HG03432 (cell line): Measurements from ENCODE around the gene DNMT3A.
"Not testable (repeated sequence)": the region's sequence is repeated elsewhere in the genome, so short reads cannot be mapped to it uniquely, and the experiment has no call there.

Source experiments
- ATAC-seq: cut with Tn5 transposase; IDR thresholded peaks from one replicate; pipeline ENCODE4 v1.9.1; 2021; ENCODE audit warnings: mild to moderate bottlenecking, moderate library complexity; ENCODE audit not compliant: unreplicated experiment

The DNMT3A gene

DNA sequence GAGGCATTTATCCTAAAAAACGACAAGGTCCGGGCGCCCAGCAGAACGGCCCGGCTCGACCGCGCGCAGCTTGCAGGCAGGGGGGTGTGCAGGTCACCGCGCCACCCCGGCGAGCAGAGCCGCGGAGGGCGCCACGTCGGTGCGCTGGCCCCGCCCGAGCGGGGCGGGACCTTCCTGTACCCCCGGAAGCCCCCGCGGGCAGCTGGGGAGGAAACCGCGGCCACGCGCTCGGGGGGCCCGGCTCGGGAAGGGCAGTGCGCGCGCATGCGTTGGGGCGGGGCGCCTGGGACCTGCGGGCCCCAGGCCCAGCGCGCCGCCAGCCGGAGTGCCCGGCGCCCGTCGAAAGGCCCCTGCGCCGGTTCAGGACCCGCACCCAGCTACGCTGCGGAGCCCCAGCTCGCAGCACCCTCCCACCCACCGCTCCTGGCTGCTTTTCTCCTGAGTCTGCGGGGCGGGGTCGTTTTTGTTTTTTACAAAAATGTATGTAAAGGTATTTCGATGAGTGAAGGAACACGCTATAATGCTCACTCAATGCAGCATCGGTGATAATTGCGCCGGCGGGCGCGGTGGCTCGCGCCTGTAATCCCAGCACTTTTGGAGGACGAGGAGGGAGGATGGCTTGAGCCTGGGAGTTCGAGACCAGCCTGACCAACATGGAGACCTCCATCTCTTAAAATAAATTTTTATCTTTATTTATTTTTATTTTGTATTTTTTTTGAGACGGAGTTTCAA is 125.6 kb downstream of the DNMT3A start:
- peak; percentile 81 for ATAC-seq

DNA sequence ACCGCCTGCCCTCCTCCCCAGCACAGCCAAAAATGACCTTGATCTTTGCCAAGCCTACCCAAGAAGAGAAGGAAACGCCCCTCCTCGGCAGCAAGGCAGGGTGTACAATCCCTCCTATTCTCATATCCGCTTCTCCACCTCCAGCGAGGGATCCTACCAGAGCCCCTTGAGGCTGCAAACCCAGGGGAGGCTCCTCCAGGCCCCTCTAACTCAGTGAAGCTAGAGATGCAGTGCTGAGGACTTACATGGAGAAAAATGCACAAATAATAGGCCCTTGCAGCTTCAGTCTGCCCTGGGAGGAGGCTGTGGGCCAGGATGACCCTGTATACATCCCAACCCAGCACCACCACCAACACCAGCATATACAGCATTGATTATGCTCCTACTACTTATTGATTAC is 126.5 kb downstream of the DNMT3A start:
- ATAC-seq, result no peak

DNA sequence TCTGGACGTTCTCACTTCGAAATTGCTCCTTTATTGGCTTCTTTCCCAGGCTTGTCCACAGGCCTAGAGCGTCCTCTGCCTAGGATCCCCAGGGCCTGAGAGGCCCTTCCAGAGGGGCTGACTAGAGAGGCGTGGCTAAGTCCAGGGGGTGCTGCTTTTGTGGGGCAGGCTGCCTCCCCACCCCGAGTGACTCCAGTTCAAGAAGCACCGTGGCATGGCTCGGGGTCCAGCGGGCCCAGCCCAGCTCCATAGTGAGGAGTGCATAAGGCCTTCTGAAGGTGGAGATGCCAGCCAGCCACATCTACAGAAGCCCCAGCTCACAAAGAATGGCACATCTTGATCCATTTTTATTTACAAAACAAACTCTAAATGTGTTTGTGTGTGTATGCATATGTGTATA is 128.5 kb downstream of the DNMT3A start:
- ATAC-seq, result no peak

DNA sequence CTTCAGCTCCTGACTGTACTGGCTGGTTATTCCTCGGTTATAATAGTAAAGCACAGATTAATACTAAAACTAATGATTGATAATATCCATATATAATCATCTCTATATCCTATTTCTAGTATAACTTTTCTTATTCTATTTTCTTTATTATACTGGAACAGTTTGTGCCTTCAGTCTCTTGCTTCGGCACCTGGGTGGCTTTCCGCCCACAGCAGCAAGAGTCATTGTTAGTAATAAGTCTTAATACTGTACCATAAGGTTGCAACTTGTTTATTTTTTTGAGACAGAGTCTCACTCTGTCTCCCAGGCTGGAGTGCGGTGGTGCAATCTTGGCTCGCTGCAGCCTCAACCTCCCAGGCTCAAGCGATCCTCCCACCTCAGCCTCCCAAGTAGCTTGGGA is 130.8 kb downstream of the DNMT3A start:
- ATAC-seq, result not testable (repeated sequence)

DNA sequence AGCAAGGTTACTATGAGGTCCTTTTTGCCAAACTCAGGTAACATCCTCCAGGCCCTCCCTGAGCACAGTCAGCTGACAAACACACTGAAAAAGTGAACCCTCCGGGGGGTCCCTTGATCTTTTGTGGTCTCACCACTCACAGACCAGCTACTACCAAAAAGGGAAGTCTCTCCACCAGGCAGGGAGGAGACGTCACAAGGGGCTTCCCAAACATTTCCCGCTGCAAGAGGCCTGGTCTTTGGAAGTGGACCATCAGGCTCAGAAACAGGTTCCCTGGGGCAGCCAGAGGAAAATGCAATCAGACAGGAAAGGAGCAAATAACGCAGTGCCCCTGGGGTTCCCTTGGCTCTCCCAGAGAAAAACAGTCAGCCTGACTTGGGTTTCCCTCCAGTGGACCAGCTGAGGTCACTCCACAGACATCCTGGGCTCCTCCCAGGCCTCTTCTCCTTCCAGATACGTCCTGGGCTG is 134.6 kb downstream of the DNMT3A start:
- no peak for ATAC-seq

DNA sequence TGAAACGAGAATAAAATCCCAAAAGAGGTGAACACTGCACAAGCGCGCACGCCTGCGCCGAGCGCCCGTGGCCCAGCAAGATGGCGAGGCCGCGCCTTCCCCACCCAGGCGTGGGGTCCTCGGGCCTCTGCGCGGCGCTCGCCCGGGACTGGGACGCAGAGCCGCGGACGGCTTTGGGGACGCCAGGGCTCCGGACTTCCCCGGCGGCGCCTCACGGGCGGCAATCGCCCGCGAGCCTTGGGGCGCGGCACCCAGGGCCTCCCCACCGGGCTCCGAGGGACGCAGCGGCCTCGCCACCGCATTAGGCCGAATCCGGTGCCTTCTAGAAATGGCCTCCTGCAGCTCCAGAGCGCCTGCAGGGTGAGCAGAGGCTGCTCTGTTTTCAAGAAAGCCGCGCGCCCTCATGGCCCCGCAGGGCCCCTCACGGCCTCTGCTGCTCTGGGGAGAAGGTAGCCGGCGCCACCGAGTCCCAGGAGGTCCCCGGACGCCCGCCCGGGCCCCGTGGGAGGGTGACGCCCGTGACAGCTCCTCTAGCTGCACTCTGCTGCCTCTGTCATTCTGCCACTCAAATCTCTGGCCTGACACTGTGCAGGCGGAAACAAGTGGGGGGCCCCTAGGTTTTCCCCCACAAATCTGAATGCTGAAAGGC is 137.4 kb downstream of the DNMT3A start:
- ATAC-seq, result peak; percentile 67

DNA sequence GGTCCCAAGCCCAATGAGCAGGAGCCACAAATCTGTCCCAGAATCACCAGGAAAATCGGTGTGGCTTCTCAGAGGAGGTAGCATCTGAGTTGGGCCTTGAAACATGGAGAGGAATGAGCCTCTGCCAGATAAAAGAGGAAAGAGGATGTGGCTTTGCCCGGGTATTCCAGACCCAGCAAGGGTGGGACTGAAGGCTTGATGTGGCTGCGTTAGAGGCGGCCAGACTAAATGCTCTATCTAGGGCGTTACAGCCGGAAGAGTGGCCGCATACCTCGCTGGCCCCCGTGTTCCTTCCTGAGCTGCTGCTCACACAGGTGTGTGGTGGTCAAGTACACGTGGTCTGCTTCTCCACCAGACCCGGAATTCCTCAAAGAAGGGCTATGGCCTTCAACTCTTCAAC is 139.4 kb downstream of the DNMT3A start:
- ATAC-seq, result no peak

DNA sequence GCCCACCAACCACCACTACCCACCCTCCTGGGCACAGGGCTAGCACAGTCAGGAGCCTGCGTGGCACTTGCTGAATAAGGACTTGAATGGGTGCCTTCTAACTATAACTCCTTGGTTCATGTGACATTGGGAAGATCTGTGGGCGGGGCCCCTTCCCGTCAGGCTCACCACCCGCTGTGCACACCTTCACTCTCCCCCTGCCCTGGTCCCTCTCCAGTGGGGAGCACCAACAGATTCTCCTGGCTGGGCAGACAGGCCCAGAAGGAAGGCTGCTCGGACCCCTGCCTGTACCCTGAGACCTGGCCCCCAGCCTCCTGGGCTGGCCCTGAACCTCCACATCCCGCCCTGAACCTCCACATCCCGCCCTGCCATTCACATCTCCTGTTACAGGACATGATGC is 139.9 kb downstream of the DNMT3A start:
- ATAC-seq, result no peak

DNA sequence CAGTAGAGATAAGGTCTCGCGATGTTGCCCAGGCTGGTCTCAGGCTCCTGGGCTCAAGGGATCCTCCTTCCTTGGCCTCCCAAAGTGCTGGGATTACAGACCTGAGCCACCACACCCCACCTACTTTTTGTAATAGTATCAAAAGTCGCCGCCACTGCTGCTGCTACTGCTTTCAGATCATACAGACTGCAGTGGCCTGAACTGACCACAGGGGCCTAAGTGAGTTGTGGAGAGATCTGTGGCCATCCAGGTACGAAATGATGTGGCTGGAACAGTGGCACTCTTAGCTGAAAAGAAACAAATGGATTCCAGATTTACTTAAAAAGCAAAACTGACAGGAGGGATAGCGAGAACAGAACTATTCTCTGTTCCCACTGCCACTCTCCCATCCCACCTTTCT is 140.5 kb downstream of the DNMT3A start:
- ATAC-seq, result no peak

DNA sequence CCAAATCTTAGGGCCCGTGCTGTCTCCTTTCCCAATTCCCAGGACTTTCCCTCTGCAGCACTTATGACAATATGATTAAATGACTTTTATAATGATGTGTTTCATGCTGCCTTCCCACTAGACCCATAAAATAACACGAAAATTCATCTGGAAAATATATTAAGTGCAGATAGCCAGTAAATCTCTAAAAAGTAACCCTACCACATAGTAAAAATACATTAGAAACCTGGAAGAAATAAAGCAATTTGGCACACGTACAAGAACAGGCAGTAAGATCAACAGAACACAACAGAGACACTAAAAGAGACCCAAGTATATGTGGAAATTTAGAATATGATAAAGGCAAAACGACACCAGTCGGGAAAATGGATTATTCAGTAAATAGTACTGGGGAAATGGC is 143.1 kb downstream of the DNMT3A start:
- no peak for ATAC-seq

DNA sequence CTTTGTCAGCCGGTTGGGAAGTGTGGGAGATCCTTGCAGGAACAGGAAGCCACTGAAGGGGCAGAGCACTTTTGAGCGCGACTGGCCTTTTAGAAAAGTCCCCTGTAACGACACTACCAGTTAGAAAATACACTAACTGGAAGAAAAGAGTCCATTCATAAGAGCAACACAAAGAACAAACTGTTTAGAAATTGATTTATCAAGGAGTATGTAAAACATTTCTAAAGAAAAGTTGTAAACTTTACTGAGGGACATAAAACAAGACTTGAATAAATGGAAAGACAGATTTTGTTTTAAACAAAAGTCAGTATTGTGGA is 143.6 kb downstream of the DNMT3A start:
- ATAC-seq, result no peak

DNA sequence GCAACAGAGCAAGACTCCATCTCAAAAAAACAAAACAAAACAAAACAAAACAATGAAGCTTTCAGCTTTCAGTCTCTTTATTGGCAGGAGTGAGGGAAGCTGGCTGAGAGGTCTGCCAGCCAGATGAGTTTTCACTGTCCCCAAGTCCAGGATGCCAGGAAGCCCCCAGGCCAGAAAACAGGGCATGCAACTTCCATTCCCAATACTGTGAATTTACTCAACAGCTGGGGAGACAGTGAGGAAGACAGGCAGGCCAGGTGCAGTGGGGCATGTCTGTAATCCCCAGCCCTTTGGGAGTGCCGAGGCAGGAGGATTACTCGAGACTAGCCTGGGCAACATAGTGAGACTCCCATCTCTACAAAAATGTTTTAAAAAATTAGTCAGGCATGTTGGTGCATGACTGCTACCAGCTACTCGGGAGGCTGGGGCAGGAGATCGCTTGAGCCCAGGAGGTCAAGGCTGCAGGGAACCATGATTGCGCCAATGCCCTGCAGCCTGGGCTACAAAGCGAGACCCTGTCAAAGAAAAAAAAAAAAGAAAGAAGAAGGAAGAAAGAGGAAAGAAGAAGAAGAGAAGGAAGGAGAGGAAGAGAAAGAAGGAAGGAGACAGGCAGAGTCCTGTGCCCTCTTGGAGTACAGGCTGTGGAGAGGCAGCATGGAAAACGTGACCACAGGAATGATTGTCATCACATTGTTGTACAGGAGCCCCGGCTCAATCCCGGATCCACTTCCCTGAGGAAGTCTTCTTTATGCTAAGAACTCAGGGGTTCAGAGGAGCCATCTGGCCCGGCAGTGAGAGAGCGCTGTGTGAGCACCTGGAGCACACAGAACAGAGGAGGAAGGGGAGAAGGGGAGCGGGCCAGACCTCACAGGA is 144.2 kb downstream of the DNMT3A start:
- no peak for ATAC-seq

DNA sequence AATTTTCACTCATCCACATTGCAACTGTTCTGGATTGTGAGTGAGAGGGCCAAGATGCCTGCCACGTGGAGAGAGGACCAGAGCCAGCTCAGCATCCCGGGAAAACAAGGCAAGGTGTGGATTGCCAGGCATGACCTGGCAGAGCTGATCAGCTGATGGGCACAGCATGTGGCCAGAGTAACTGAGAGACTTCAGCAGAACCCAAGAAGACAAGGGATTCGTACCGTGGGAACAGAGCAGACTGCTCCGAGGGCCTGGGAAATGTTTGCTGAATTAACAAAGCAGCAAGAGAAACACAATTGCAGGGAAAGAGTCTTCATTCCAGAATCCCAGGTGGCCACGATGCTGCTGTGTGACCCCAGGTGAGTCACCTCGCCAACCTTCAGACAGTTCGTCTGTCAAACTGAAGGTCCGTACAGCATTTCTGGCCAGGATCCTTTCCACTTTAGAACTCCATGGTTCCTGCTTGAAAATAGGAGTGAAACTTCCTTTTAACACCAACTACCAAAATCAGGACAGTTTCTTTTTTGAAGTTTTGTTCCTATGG is 147.1 kb downstream of the DNMT3A start:
- ATAC-seq, result no peak

DNA sequence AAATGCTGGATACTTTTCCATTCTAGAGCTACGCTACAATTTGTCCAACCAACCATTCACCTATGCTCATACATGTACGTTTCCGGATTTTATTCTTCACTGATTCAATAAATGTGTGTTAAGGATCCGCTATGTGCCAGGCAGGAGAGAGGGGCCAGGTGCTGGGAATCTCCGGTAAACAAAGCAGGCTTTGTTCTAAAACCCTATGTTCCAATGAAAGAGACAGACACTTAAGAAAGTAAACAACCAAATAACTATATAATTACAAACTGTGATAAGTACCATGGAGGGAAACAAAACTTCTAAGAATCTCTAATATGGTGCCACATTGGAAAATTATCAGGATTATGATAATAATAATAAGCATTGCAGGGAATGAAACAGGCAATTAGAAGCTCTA is 151.2 kb downstream of the DNMT3A start:
- ATAC-seq, result no peak

DNA sequence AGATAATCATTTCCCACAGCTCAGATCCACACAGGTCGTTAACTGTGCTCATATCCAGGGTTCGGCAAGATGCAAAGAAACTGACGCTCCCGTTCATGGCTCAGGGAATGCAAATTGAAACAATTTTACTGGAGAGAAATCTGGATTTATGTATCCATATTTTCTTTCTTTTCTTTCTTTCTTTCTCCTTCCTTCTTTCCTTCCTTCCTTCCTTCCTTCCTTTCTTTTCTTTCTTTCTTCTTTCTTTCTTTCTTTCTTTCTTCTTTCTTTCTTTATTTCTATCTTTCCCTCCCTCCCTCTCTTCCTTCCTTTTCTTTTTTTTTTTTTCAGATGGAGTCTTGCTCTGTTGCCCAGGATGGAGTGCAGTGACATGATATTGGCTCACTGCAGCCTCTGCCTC is 153.3 kb downstream of the DNMT3A start:
- no peak for ATAC-seq

DNA sequence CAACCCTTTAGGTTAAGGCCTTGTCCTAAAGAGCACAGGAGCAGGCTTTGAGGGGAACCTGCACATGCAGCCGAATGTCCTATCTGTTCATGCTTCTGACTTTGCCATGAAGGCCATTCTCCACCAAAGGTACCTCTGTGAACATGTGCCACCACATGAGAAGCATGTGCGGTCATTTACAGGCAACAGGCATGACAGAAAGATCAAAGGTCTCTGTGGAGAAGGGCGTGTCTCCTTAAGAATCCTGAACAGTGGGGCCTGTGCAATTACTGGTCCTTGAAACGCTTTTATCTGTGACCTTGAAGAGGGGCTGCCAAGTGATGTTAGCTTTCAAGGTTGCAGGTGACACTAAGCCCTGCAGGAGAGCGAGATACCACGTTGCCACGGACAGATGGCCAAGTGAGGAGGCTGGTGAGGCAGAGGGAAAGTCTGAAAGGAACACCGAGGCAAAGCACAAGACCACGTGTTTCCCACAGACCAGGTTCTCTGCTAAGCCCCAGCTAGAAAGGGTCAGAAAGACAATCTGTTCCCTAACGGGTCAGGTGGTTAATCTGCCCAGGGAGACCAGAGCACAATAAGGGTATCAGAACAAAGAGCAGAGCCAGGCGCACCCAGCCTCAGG is 153.9 kb downstream of the DNMT3A start:
- no peak for ATAC-seq

DNA sequence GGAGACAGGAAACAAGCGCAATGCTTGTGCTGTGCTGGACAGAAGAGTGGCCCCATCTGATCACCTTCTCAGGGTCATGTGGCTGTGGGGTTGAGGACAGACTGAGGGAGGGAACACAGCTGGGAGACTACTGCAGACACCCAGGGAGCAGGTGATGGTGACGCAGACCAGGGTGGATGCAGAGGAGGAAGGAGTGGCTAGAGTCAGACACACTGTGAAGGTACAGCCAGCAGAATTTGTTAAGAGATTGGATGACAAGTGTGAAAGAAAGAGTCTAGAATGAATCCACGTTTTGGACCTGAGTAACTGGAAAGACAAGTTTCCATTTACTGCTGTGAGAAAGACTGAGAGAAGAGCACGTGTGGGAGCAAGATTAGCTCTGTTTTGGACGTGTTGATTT is 157.5 kb downstream of the DNMT3A start:
- no peak for ATAC-seq

DNA sequence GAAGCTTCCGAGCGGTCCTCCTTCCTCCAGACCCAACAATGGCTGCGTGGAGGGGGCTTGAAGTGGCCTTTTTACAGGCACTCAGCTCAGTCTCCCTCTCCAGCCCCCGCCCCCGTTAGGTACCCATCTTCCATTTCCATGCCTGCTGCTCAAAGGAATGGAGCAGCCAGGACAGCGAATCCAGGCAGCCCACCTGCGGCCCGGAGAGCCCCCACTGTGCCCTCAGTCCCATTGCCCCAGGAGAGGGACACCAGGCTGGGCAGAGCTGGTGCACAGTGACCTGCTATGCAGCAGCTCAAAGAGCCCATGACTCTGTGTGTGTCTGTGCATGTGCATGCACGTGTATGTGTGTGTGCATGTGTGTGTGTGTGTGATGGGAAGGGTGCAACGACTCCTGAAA is 162.7 kb downstream of the DNMT3A start:
- no peak for ATAC-seq
